MCF 10A (cell line): Measurements from ENCODE around the gene MOGAT3. TPM values are rescaled to one million over a fixed set of nuclear protein-coding genes. Genes with fewer than 3 reads are reported as not detected.
A peak's percentile ranks its signal among the peaks of the same experiment; 100 is the strongest.

Source experiments
- BruUV-seq: library from RNA; stranded (reverse); fragments of 400-500 nt; replicated peaks from 2 replicates; lab custom pipeline; 2021; lab: Mats Ljungman, UMichigan
- CTCF ChIA-PET: fragments of 300-600 bp; sonication (Branson Sonifier 250); formaldehyde crosslinking; extraction: SDS; loops from one replicate; lab custom pipeline; 2021; ENCODE audit warnings: antibody characterized with exemption, inconsistent platforms; lab: Yijun Ruan, JAX
- POLR2A ChIA-PET: fragments of 300-600, 350-650 bp; sonication (Branson Sonifier 250); formaldehyde crosslinking; extraction: SDS; loops from one replicate; lab custom pipeline; 2020; ENCODE audit warnings: antibody characterized with exemption, inconsistent platforms; lab: Yijun Ruan, JAX
- DNase-seq: peaks from one replicate; pipeline ENCODE4 v3.0.0-alpha.2; 2018; ENCODE audit not compliant: unreplicated experiment
- H3K27ac Mint-ChIP-seq: one replicate; pipeline ENCODE4 v1.8.0; 2022; ENCODE audit warnings: mild to moderate bottlenecking, low read depth, mixed read lengths; ENCODE audit not compliant: unreplicated experiment
- H3K27me3 Mint-ChIP-seq: one replicate; pipeline ENCODE4 v1.8.0; 2022; ENCODE audit warnings: mixed read lengths; ENCODE audit not compliant: insufficient read depth, unreplicated experiment
- H3K36me3 Mint-ChIP-seq: one replicate; pipeline ENCODE4 v1.8.0; 2022; ENCODE audit warnings: mild to moderate bottlenecking, moderate library complexity, mixed read lengths; ENCODE audit not compliant: insufficient read depth, unreplicated experiment
- H3K4me1 Mint-ChIP-seq: one replicate; pipeline ENCODE4 v1.8.0; 2022; ENCODE audit warnings: mixed read lengths; ENCODE audit not compliant: insufficient read depth, unreplicated experiment
- H3K4me3 Mint-ChIP-seq: one replicate; pipeline ENCODE4 v1.8.0; 2022; ENCODE audit warnings: mild to moderate bottlenecking, moderate library complexity, mixed read lengths; ENCODE audit not compliant: unreplicated experiment
- H3K9me3 Mint-ChIP-seq: one replicate; pipeline ENCODE4 v1.8.0; 2022; ENCODE audit warnings: mixed read lengths; ENCODE audit not compliant: unreplicated experiment
- CTCF ChIP-seq: fragments of 200-600 bp; IDR thresholded peaks from one replicate; pipeline ENCODE4 v1.8.0; 2022; ENCODE audit warnings: antibody characterized with exemption, mild to moderate bottlenecking; ENCODE audit not compliant: unreplicated experiment
- intact Hi-C: fragments of 100-400 bp; cut with micrococcal nuclease; formaldehyde crosslinking; loops from 2 replicates; pipeline ENCODE4 v1.14.1; 2022
- total RNA-seq: library from RNA; stranded (reverse); gene quantifications from 2 replicates; pipeline ENCODE4 v1.2.3, GENCODE V29; 2022

The MOGAT3 gene
- total RNA-seq, 1 experiment from 2014 or later, result not detected

GRCh38 chr7:101218236-101219125 lies 17.6 kb upstream of the MOGAT3 start:
- DNase-seq, result no peak
- intact Hi-C loops, result loop anchor here (1.0 kb wide), 1 partner anchor 26 kb away; no protein-coding TSS in a partner anchor
- Mint-ChIP-seq H3K36me3 (peaks cover 46% of the 10 kb centered on the region), H3K9me3 (no peaks in the 10 kb centered on the region), H3K4me1 (peaks cover 29% of the 10 kb centered on the region), H3K27me3 (no peaks in the 10 kb centered on the region), H3K27ac (peak overlapping the region; percentile 94), H3K4me3 (peak overlapping the region; percentile 99)
- TF ChIP-seq CTCF, result no peak
- BruUV-seq, result TSS peak; percentile 58
- ChIA-PET CTCF (interaction anchor here (0.6 to 4.5 kb wide), 15 partner anchors 10 to 90 kb away, joined by 3 to 23 read pairs (median 4); partner anchors contain the start of genes FIS1 and MOGAT3), POLR2A (interaction anchor here (0.6 to 3.1 kb wide), 32 partner anchors 8 to 1145 kb away, joined by 3 to 78 read pairs (median 5); partner anchors contain the start of genes AP1S1, FBXO24, FIS1 and LRCH4)

- DNase-seq, result peak; percentile 99
- BruUV-seq, result no TSS peak
- Mint-ChIP-seq H3K27ac (peak within 1 kb of the TSS; percentile 94), H3K27me3 (no peaks in the 10 kb centered on the region), H3K4me1 (peaks cover 29% of the 10 kb centered on the region), H3K4me3 (peak within 1 kb of the TSS; percentile 99), H3K36me3 (peaks cover 45% of the 10 kb centered on the region), H3K9me3 (no peaks in the 10 kb centered on the region)
- intact Hi-C loops, result loop anchor here (1.0 kb wide), 1 partner anchor 27 kb away; no protein-coding TSS in a partner anchor
- TF ChIP-seq CTCF, result no peak
- ChIA-PET CTCF (interaction anchor here (0.6 to 4.5 kb wide), 15 partner anchors 11 to 91 kb away, joined by 3 to 23 read pairs (median 4); partner anchors contain the start of genes FIS1 and MOGAT3), POLR2A (interaction anchor here (0.6 to 3.1 kb wide), 35 partner anchors 9 to 1146 kb away, joined by 3 to 78 read pairs (median 5); partner anchors contain the start of genes AP1S1, FBXO24, FIS1 and LRCH4)
Observed at GRCh38 chr7:101217388-101218235, 16.8 kb upstream of the MOGAT3 start, which contains the start of the genes PLOD3 and ZNHIT1. Gene PLOD3, minus strand, starts transcription at chr7:101217581. Its CDS starts 307 bp downstream, at chr7:101217274. Gene ZNHIT1, plus strand, starts transcription at chr7:101218165. Its CDS starts 31 bp downstream, at chr7:101218196.

- POLR2A ChIA-PET, result interaction anchor here (0.6 to 3.1 kb wide), 22 partner anchors 11 to 1146 kb away, joined by 3 to 78 read pairs (median 5); partner anchors contain the start of genes FIS1, SRRT, UFSP1 and VGF
- intact Hi-C loops, result no loop called here
- peak; percentile 16 for TF ChIP-seq CTCF
- Mint-ChIP-seq H3K4me3 (peak overlapping the region; percentile 99), H3K9me3 (no peaks in the 10 kb centered on the region), H3K27me3 (no peaks in the 10 kb centered on the region), H3K4me1 (peaks cover 25% of the 10 kb centered on the region), H3K27ac (peak overlapping the region; percentile 94), H3K36me3 (peaks cover 47% of the 10 kb centered on the region)
- BruUV-seq, result TSS peak; percentile 61
- peak; percentile 24 for DNase-seq
- CTCF ChIA-PET, result interaction anchor here (0.8 to 4.5 kb wide), 11 partner anchors 11 to 73 kb away, joined by 3 to 23 read pairs (median 4); partner anchors contain the start of gene FIS1
Observed at GRCh38 chr7:101216860-101217387, 16.1 kb upstream of the MOGAT3 start.
